ENCODE data around the gene HM13.
A peak's percentile ranks its signal among the peaks of the same experiment; 100 is the strongest.

- no peak for TF ChIP-seq CTCF (IDR thresholded peaks at IDR 0.05)
- peak in 1 of 2 donors; percentile 38 for TF ChIP-seq POLR2A (IDR thresholded peaks at IDR 0.05)
These were observed 94.2 kb downstream of the HM13 start for GRCh38 chr20:31608251-31608945.
